ENCODE measurements around the gene ALKBH5.

Gene ALKBH5

DNA sequence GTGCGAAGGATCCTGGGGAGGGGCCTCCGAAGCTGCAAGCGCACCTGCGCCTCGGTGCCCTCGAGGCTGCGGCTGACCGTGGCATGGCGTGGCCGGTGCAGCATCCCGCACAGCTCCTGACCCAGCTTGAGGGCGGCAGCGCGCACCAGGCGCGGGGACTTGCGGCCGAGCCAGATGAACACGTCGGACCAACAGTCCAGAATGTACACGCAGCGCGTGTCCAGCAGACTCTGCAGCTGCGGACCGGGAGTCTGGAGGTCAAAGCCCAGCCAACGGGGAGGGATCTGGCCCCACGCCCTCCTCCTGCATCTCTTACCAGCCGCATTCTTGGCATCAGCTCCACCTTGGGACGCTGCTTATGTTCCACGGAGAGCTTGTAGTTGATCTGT is 64.0 kb downstream of the ALKBH5 start:
- DNase-seq = no peak

DNA sequence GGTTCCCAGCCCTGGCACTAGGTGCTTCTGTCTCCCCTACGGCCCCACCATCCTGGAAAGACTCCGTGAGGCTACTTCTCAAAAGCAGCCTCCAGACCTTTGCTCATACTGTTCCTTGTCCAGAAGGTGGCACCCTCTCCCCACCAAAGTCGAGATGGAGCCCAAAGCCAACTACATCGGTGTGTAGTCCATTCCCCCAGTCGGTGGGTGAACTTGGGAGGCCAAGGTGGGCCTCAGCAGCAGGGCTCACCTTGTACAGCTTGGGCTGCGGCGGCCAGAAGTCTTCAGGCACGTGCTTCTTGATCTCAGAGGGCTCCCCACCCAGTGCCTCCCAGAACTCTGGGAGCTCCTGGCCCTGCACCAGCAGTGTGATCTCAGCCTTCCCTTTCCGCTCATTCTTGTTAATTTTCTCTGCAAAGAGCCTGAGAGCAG is 64.7 kb downstream of the ALKBH5 start:
- peak; percentile 49 for DNase-seq

DNA sequence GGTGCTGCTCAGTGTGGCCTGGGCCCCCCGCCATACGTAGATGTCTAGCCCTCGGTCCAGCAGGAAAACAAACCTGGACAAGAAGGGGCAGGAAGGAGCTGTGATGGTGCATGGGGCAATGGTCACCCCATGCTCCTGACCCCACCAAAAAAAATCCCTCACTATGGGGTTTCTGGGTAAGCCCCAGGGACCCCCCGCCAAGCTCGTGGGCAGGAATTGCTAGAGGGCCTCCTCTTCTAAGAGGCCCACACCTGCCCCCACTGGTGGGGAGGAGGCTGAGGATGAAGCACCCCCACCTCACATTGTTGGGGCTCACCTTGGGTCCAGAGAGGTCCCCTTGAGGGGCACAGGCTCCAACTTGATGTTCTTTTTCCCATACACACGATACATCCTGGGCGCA is 65.2 kb downstream of the ALKBH5 start:
- no peak for DNase-seq

DNA sequence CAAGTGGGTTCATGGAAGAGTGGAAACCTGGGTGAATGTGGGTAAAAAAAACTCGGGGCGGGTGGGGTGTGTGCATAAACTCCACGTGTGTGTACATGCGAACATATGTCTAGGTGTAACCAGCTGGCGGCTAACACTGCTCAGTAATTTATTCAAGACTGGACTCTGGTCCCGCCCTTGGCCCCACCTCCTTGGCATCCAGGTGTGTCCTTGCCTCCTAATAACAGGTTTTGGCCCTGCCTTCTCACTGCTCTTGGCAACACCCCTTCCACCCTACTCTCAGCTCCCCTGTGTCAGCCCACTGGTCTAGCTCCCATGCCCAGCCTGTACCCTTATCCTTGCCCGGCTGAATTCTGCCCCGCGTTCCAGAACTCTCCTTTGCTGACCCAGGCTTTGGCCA is 66.6 kb downstream of the ALKBH5 start:
- DNase-seq = no peak

DNA sequence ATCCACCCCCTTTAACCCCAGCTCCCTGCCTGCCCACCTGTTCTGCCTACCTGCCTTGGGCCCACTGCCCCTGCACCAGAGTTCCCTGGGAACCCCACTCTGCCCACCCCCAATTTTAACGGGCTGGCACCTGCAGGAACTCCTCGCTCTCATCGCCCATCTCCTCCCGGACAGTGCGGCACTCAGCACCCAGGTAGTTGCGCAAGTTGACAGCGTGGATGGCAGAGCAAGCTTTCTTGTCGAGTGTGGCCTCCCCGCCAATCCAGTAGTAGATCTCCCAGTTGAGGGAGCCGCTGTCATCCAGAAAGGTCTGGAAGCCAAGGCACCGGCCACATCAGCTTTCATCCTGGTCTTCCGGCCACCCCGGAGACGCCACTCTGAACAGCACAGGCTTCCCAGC is 67.1 kb downstream of the ALKBH5 start:
- no peak for DNase-seq

DNA sequence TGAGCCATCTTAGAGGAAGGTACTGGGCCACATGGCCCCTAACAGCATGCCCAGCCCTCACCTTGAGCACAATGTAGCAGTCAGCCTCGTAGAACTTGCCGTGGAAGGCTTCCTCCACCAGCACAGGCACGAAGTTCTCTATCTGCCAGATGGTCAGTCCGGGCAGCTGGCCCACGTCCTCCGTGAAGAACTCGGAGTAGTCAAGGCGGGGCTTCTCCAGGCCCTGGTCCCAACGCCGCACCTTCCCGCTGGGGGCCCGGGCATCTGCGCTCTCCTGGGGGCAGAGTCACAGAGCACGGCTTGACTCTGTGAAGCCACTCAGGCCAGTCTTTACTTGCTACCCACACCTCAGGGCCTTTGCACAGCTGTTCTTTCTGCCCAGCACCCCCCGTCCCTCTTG is 67.6 kb downstream of the ALKBH5 start:
- no peak for DNase-seq

DNA sequence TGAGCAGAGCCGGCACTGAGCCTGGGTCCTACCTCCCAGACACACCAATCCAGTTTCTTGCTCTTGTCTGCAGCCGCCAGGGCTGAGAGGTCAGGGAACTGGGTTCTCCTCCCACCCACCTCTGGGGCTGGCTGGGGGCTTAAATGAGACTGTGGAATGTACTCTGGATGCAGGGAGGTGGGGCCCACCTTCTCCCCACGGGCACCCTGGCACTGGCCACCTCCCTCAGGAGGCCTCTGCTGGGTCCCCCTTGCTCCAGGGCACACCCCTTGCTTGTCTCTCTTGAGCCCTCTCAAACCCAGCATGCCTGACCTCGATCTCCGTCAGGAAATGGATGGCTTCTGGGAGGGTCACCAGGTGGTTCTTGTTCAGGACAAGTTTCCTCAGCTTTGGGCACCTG is 68.5 kb downstream of the ALKBH5 start:
- no peak for DNase-seq

DNA sequence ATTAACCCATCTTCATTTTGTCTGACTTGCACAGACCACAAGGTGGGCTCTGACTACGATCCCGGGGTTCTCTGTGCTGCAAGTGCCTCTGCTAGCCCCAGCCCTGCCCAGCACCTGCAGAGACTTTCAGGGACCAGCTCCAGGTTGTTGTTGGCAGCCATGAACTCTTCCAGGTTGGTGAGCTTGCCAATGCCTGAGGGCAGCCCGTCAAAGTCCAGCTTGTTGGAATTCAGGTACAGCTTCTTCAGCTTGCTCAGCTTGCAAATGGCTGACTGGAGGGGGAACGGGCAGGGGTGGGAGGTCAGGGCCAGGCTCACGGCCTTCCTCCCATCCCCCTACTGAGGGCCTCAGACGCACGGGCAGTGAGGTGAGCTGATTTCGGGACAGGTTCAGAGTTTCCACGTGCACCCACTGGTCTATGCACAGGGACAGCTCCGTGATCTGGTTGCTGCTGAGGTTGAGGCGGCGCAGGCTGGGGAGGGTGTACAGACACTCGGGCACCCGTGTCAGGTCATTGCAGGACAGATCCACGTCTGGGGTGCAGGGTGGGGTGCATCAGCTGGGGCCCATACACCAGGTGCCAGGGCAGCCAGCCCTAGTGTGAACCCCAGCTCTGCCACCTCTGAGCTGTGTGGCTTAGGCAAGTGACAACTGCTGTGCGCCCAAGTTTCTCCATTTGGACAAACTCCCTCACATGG is 69.7 kb downstream of the ALKBH5 start:
- DNase-seq = no peak

DNA sequence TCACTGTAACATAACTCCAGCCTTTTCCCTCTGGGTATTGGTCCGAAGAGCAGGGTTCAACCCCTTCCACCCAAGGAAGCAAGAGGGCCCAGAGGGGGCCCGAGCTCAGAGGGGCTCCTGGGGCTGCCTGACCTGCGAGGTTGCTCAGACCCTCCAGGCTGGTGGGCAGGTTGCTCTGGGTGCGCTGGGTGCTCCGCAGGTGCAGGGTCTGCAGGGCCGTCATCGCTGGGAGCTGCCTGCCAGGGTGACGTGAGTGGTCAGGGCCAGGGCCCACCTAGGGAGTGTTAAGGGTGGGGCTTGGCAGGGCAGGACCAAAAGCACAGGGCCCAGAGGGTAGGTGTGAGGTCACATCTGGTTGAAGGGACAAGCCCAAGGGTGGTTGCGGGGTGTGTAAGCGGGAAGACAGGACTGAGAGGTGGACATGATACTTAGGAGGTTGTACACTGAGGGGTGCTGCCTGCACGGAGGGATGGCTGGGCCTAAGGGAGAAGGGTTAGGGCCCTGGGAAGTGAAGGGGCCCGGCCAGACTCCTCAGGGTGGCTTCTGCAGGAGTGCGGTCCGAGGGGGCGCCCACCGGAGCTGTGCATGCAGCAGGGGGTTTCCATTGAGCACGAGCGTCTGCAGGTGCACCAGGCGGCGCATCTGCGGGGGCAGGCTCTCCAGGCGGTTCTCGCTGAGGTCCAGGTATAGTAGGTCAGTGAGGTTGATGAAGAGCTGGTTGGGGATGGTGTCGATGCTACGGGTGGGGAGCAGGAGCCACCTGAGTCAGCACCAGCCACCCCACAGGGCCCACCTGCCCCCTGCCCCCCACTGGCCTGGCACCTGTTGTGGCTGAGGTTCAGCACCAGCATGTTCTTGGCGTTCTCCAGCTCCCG is 70.6 kb downstream of the ALKBH5 start:
- DNase-seq = no peak

DNA sequence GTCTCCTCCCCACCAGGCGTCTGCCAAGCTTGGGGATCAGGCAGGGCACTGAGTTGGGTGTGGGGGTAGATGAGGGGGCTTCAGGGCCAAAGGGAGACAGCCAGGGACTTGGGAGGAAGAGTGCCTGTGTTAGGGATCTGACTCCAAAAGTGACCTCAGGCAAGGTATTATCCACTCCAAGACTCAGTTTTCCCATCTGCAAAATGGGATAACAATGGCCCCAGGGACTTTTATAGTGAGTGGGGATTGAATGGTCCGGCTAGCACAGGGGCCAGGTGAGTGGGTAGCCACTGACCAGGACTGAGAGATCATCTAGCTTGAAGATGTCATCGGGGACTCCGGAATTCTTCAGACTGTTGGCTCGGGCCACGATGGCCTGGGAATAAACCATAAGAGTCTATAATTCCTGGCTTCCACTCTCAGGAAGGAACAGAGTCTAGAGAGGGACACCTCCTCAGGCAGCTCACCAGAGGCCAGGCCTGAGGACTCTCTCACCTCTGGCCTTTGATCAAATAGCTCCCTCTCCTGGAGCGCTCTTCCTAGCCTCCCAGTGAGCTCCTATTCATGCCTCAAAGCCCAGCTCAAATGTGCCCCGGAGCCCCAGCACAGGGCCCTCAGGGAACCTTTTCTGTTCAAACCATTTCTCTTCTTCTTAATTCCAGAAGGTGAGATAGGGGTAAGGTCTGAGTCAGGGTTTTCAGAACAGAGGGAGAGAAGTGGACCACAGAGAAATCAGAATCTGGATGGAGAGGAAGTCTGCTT is 71.4 kb downstream of the ALKBH5 start:
- no peak for DNase-seq

DNA sequence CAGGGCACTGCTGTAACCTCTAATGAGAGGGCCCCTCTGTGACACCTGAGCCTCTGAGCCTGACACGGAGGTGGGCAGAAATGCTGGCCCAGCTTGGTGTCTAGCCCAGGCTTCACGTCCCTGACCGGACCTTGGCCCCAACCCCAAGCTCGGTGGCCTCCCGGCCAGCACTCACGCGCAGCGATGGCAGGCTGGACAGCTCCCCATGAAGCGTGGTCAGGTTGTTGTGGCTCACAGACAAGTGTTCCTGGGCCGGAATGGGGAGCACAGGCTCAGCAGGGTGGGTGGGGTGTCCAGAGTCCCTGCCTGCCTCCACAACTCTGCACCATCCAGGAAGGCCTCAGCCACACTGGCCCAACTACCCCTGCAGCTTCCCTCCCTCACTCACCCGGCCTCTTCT is 72.7 kb downstream of the ALKBH5 start:
- DNase-seq = no peak

DNA sequence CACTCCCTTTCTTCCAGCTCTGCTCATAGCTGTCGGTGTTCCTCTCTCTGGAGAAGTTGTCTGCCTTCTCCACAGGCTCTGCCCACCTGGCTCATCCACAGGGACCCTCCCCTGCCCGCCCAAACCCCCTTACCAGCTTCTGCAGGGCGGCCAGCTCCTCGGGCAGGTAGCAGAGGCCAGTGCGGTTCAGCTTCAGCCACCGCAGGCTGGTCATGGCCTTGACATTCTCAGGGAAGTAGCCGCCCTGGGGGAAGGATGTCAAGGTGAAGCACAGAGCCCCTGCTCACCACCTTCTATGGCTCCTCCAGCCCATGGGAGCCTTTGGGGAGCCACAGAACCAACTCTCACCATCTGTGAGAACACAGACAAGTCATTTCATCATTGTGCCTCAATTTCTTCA is 73.1 kb downstream of the ALKBH5 start:
- DNase-seq = no peak

DNA sequence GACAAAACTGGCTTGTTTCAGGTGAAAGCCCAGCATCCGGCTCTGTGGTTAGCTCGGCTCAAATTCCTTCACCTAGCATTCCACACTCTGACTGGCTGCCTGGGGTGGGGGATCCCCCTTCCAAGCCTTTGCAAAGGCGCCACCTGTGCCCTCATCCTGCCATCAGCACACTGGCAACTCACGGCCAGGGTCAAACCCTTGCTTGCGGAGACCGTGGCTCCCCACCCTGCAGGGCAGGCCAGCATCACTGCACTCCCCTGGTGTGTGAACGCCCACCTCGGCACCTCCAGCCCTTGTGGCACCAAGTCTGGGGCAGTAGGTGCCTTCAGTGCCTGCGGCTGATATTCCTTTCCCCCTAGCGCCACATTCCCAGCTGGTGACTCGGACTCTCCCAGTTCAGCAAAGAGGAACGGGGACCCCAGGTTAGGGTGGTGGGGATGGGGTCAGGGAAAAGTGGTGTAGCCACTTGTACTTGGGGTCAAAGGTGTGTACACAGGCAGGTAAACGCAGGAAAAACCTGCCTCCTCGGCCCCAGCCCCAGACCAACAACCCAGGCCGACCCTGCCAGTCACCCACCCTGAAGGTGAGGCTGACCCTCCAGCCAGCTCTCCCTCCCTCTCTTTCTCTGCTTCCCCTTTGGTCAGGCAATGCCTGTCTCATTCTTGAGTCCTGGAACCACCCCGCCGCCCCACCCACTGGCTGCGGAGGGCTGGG is 73.8 kb downstream of the ALKBH5 start:
- no peak for DNase-seq

DNA sequence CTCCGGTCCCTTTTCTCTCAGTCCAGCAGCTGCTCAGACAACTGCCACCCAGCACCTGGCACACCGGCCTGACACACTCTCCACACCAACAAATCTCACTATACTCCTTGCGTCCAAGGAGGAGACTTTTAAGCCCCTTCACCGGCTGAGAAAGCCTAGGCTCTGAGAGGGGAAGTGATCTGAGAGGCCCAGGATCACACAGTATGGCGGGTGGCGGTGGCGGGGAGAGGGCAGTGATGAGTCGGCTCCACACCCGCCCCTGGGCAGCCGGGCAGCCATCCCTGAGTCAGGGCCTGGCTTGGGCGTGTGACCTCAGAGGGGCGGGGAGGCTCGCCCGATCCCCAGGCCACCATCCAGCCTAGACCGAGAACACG is 74.3 kb downstream of the ALKBH5 start:
- DNase-seq = peak; percentile 50

DNA sequence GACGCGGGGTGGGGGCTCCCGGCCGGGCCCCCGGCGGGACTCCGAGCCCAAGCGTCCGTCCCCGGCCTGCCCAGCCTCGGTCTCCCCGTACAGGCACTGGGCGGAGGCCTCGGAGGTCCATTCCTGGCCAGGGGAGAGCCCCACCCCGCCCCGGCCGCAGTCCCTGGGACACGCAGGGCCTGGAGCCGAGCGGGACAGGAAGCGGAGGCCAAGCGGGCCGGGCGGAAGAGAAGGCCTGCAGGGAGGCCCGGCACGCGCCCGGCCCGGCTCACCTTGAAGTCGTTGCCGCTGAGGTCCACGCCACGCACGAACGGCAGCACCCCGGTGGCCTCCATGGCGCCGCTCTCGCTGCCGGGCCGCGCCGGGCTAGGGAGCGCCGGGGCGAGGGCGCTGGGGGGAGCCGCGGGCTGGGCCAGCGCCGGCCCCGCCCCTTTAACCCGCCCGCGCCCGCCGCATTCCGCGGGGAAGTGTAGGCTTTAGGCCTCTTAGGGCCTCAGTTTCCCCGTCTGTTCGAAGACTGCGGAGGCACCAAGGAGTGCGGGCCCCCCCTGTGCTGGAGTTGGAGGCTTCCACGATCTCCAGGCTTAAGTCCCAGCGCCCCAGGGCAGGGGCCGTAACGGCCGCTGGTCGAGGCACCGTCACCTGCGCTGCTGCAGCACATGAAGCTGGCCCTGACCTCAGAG is 74.9 kb downstream of the ALKBH5 start, which contains the start of gene FLII:
FLII (minus strand) TSS at position 383 of the 683 bp plus-strand sequence; CDS start at position 335, 48 bp downstream.
- DNase-seq = peak; percentile 43

Measured in stimulated activated naive CD4-positive, alpha-beta T cell treated with Interleukin-2 at 50 U/mL for 16 hours (primary cell).